Type B pancreatic cell (in vitro differentiated cells): ENCODE results near the gene ZDHHC3. TPM values are rescaled to one million over a fixed set of nuclear protein-coding genes. Genes with fewer than 3 reads are reported as not detected.

Source experiments
- DNase-seq: peaks from one replicate; pipeline ENCODE4 v3.0.0; 2021; ENCODE audit warnings: mixed read lengths; ENCODE audit not compliant: unreplicated experiment; ENCODE audit errors: extremely low spot score
- H3K27ac Mint-ChIP-seq: 2 replicates; pipeline ENCODE4 v1.8.0; 2021; ENCODE audit warnings: mild to moderate bottlenecking, mixed read lengths
- H3K27me3 Mint-ChIP-seq: 2 replicates; pipeline ENCODE4 v1.8.0; 2021; ENCODE audit warnings: mixed read lengths
- H3K36me3 Mint-ChIP-seq: 2 replicates; pipeline ENCODE4 v1.8.0; 2021; ENCODE audit warnings: mixed read lengths
- H3K4me1 Mint-ChIP-seq: one replicate; pipeline ENCODE4 v1.8.0; 2021; ENCODE audit warnings: mixed read lengths; ENCODE audit not compliant: unreplicated experiment
- H3K4me3 Mint-ChIP-seq: 2 replicates; pipeline ENCODE4 v1.8.0; 2021; ENCODE audit warnings: mild to moderate bottlenecking, mixed read lengths
- H3K9me3 Mint-ChIP-seq: 2 replicates; pipeline ENCODE4 v1.8.0; 2021; ENCODE audit warnings: mixed read lengths
- CTCF ChIP-seq: fragments of 200-600 bp; sonication (generic); conservative IDR thresholded peaks from 2 replicates; pipeline ENCODE4 v1.5.0; 2021; ENCODE audit warnings: antibody characterized with exemption, mild to moderate bottlenecking
- total RNA-seq: library from RNA; stranded (reverse); gene quantifications from 2 replicates; pipeline ENCODE4 v1.2.1, GENCODE V29; 2021; ENCODE audit warnings: low replicate concordance

ZDHHC3 gene
- total RNA-seq, 1 donor from 2014 or later: 83.6 TPM

GRCh38 chr3:44948239-44948638, 27.7 kb downstream of the ZDHHC3 start:
- peaks cover 4% of the 10 kb centered on the region for H3K9me3 Mint-ChIP-seq
- no peak for DNase-seq
- H3K27ac Mint-ChIP-seq: no peak overlapping the region
- H3K4me1 Mint-ChIP-seq: peaks cover 7% of the 10 kb centered on the region
- TF ChIP-seq CTCF: no peak
- no peak overlapping the region for H3K4me3 Mint-ChIP-seq
- H3K27me3 Mint-ChIP-seq: no peaks in the 10 kb centered on the region
- H3K36me3 Mint-ChIP-seq: peaks cover 4% of the 10 kb centered on the region

GRCh38 chr3:44942202-44942921, 33.6 kb downstream of the ZDHHC3 start:
- no peak for TF ChIP-seq CTCF
- peaks cover 13% of the 10 kb centered on the region for H3K36me3 Mint-ChIP-seq
- H3K27ac Mint-ChIP-seq: no peak overlapping the region
- DNase-seq: no peak
- H3K4me3 Mint-ChIP-seq: no peak overlapping the region
- H3K27me3 Mint-ChIP-seq: no peaks in the 10 kb centered on the region
- no peaks in the 10 kb centered on the region for H3K4me1 Mint-ChIP-seq
- H3K9me3 Mint-ChIP-seq: no peaks in the 10 kb centered on the region

GRCh38 chr3:44939581-44940036, 36.4 kb downstream of the ZDHHC3 start:
- no peak for TF ChIP-seq CTCF
- Mint-ChIP-seq H3K27ac (no peak overlapping the region), H3K4me1 (no peaks in the 10 kb centered on the region), H3K4me3 (no peak overlapping the region), H3K36me3 (peaks cover 21% of the 10 kb centered on the region), H3K27me3 (no peaks in the 10 kb centered on the region), H3K9me3 (no peaks in the 10 kb centered on the region)
- no peak for DNase-seq

- H3K9me3 Mint-ChIP-seq: no peaks in the 10 kb centered on the region
- peaks cover 6% of the 10 kb centered on the region for H3K4me1 Mint-ChIP-seq
- peaks cover 20% of the 10 kb centered on the region for H3K36me3 Mint-ChIP-seq
- no peak for TF ChIP-seq CTCF
- DNase-seq: no peak
- no peak overlapping the region for H3K27ac Mint-ChIP-seq
- H3K27me3 Mint-ChIP-seq: no peaks in the 10 kb centered on the region
- no peak overlapping the region for H3K4me3 Mint-ChIP-seq
Observed at GRCh38 chr3:44932986-44933944, 42.7 kb downstream of the ZDHHC3 start.

GRCh38 chr3:44932271-44932670, 43.7 kb downstream of the ZDHHC3 start:
- H3K9me3 Mint-ChIP-seq: no peaks in the 10 kb centered on the region
- H3K27me3 Mint-ChIP-seq: no peaks in the 10 kb centered on the region
- H3K4me3 Mint-ChIP-seq: no peak overlapping the region
- no peak overlapping the region for H3K27ac Mint-ChIP-seq
- peaks cover 6% of the 10 kb centered on the region for H3K4me1 Mint-ChIP-seq
- no peak for TF ChIP-seq CTCF
- H3K36me3 Mint-ChIP-seq: peaks cover 20% of the 10 kb centered on the region
- DNase-seq: no peak
